Stomach (tissue), 9 donors: ENCODE data around the gene DKKL1. TPM values are rescaled to one million over a fixed set of nuclear protein-coding genes. Genes with fewer than 3 reads are reported as not detected.
A peak's percentile ranks its signal among the peaks of the same experiment; 100 is the strongest.
"Not testable (repeated sequence)": the region's sequence is repeated elsewhere in the genome, so short reads cannot be mapped to it uniquely, and the experiment has no call there.

Experiments used
- DNase-seq, 2 donors: peaks; one replicate each; pipeline versions ENCODE4 v3.0.0 to v3.0.0-alpha.2; 2013 to 2019
- H3K27ac ChIP-seq, 5 donors: fragments of 200-600 bp in 4 of 5; sonication (generic) in 4 of 5; one replicate each; pipeline ENCODE4 v1.5.1; 2013 to 2019; ENCODE audit warnings: mild to moderate bottlenecking in 1 of 5, moderate library complexity in 1 of 5
- H3K27me3 ChIP-seq, 3 donors: fragments of 200-600 bp; sonication (generic); one replicate each; pipeline ENCODE4 v1.5.1; 2017 to 2019; ENCODE audit warnings: mixed run types in 1 of 3
- H3K36me3 ChIP-seq, 4 donors: fragments of 200-600 bp; sonication (generic); 1 replicate in 3 of 4; 2 replicates in 1 of 4; pipeline ENCODE4 v1.5.1; 2016 to 2019
- H3K4me1 ChIP-seq, 4 donors: fragments of 200-600 bp; sonication (generic); one replicate each; pipeline ENCODE4 v1.5.1; 2016 to 2019
- H3K4me3 ChIP-seq, 4 donors: fragments of 200-600 bp; sonication (generic) in 3 of 4; one replicate each; pipeline ENCODE4 v1.5.1; 2016 to 2019; ENCODE audit warnings: mild to moderate bottlenecking in 1 of 4
- H3K9me3 ChIP-seq, 4 donors: fragments of 200-600 bp; sonication (generic); one replicate each; pipeline ENCODE4 v1.5.1; 2016 to 2019
- EP300 ChIP-seq: sonication (generic); formaldehyde crosslinking; IDR thresholded peaks from one replicate; pipeline ENCODE4 v1.6.1; 2017; ENCODE audit warnings: antibody characterized with exemption
- POLR2A ChIP-seq, 4 donors: fragments of 450-650 bp; IDR thresholded peaks; one replicate each; pipeline ENCODE4 v1.6.1; 2016; ENCODE audit warnings: antibody characterized with exemption in 4 of 4, control low read depth in 2 of 4, mild to moderate bottlenecking in 1 of 4, moderate library complexity in 1 of 4
- POLR2AphosphoS5 ChIP-seq, 3 donors: sonication (generic); formaldehyde crosslinking; IDR thresholded peaks; one replicate each; pipeline ENCODE4 v1.6.1; 2016; ENCODE audit warnings: antibody characterized with exemption in 3 of 3
- WGBS, 5 donors: extraction: QIAGEN DNeasy Blood & Tissue Kit in 3 of 5; methylation state at CpG; one replicate each; pipeline versions ENCODE4 v1.1.5 to v1.1.7; 2013 to 2018; 5-methylcytosine and 5-hydroxymethylcytosine counted together
- intact Hi-C: fragments of 100-400 bp; cut with DNase I; formaldehyde crosslinking; loops from one replicate; pipeline ENCODE4 v1.15.1; 2023; ENCODE audit warnings: low total_unique reads
- polyA plus RNA-seq, 3 donors: library from polyadenylated mRNA; stranded (reverse); fragments of 200-250 nt; gene quantifications; one replicate each; pipeline ENCODE4 v1.2.3, GENCODE V29; 2013
- total RNA-seq, 5 donors: library from RNA; depleted of rRNA; stranded (reverse); fragments of >200 nt; gene quantifications; one replicate each; pipeline versions ENCODE4 v1.1.0 to v1.2.3, GENCODE V29; 2014 to 2016
- TF ChIP-seq, protein P1 (sequence below), 7 experiments: fragments of 450-650 bp in 4 of 7; fragments of 200-600 bp in 3 of 7; sonication (generic) in 3 of 7; IDR thresholded peaks; one replicate each; pipeline ENCODE4 v1.5.1; 2016 to 2019; ENCODE audit warnings: antibody characterized with exemption in 7 of 7, control low read depth in 2 of 7, mild to moderate bottlenecking in 1 of 7
- donor health status: healthy with polysubstance abuse.
- donor health status: Bipolar disorder and iron deficiency.
- donor health status: healthy.

DKKL1 gene
- total and polyA plus RNA-seq, 8 donors = 0.35 TPM; not detected in 7

GRCh38 chr19:49328741-49329140, 34.9 kb upstream of the DKKL1 start:
- H3K4me3 ChIP-seq = no peak overlapping the region
- TF ChIP-seq, protein P1, sequence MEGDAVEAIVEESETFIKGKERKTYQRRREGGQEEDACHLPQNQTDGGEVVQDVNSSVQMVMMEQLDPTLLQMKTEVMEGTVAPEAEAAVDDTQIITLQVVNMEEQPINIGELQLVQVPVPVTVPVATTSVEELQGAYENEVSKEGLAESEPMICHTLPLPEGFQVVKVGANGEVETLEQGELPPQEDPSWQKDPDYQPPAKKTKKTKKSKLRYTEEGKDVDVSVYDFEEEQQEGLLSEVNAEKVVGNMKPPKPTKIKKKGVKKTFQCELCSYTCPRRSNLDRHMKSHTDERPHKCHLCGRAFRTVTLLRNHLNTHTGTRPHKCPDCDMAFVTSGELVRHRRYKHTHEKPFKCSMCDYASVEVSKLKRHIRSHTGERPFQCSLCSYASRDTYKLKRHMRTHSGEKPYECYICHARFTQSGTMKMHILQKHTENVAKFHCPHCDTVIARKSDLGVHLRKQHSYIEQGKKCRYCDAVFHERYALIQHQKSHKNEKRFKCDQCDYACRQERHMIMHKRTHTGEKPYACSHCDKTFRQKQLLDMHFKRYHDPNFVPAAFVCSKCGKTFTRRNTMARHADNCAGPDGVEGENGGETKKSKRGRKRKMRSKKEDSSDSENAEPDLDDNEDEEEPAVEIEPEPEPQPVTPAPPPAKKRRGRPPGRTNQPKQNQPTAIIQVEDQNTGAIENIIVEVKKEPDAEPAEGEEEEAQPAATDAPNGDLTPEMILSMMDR (IDR thresholded peaks at IDR 0.05) = no peak
- no peak for TF ChIP-seq POLR2AphosphoS5 (IDR thresholded peaks at IDR 0.05)
- TF ChIP-seq POLR2A (IDR thresholded peaks at IDR 0.05) = no peak
- TF ChIP-seq EP300 = no peak
- no peaks in the 10 kb centered on the region for H3K9me3 ChIP-seq
- H3K36me3 ChIP-seq = peaks cover 0 to 27% (median 11%) of the 10 kb centered on the region in 4 donors
- no peaks in the 10 kb centered on the region for H3K27me3 ChIP-seq
- intact Hi-C loops = no loop called here
- 77 to 95% (median 93%) methylated on average over 2 of the region's 2 CpGs for WGBS, 5 donors
- no peak overlapping the region for H3K27ac ChIP-seq
- no peak for DNase-seq
- H3K4me1 ChIP-seq = peaks cover 0 to 10% (median 0%) of the 10 kb centered on the region in 4 donors

DNA sequence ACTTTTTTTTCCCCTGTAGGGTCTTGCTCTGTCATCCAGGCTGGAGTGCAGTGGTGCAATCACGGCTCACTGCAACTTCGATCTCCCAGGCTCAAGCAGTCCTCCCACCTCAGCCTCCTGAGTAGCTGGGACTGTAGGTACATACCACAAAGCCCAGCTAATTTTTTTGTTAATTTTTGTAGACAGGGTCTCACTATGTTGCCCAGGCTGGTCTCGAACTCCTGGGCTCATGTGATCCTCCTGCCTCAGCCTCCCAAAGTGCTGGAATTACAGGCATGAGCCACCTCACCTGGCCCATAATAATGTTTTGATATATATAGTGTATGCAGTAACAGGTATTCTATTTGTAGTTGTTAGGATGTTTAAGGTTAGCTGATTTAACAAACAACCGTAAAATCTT, 32.5 kb upstream of the DKKL1 start:
- 94 to 98% (median 97%) methylated on average over 4 of the region's 4 CpGs for WGBS, 5 donors
- H3K36me3 ChIP-seq = peaks cover 0 to 27% (median 11%) of the 10 kb centered on the region in 4 donors
- DNase-seq = not testable (repeated sequence)

GRCh38 chr19:49331616-49332055, 32.0 kb upstream of the DKKL1 start:
- H3K27me3 ChIP-seq = no peaks in the 10 kb centered on the region
- H3K4me3 ChIP-seq = no peak overlapping the region
- DNase-seq = peak; percentile 34 to 69
- TF ChIP-seq POLR2AphosphoS5 (IDR thresholded peaks at IDR 0.05) = peak in 1 of 3 donors; percentile 30
- TF ChIP-seq, protein P1 (IDR thresholded peaks at IDR 0.05) = no peak
- peaks cover 0 to 30% (median 0%) of the 10 kb centered on the region in 4 donors for H3K4me1 ChIP-seq
- intact Hi-C loops = no loop called here
- no peaks in the 10 kb centered on the region for H3K9me3 ChIP-seq
- peaks cover 0 to 27% (median 11%) of the 10 kb centered on the region in 4 donors for H3K36me3 ChIP-seq
- no peak overlapping the region for H3K27ac ChIP-seq
- 51 to 65% (median 57%) methylated on average over 2 of the region's 2 CpGs for WGBS, 5 donors

More for the DNA sequence above, 32.5 kb upstream of the DKKL1 start:
- peaks cover 0 to 25% (median 0%) of the 10 kb centered on the region in 4 donors for H3K4me1 ChIP-seq
- H3K27me3 ChIP-seq, H3K9me3 ChIP-seq, H3K27ac ChIP-seq, intact Hi-C loops, H3K4me3 ChIP-seq: not testable (repeated sequence)

DNA sequence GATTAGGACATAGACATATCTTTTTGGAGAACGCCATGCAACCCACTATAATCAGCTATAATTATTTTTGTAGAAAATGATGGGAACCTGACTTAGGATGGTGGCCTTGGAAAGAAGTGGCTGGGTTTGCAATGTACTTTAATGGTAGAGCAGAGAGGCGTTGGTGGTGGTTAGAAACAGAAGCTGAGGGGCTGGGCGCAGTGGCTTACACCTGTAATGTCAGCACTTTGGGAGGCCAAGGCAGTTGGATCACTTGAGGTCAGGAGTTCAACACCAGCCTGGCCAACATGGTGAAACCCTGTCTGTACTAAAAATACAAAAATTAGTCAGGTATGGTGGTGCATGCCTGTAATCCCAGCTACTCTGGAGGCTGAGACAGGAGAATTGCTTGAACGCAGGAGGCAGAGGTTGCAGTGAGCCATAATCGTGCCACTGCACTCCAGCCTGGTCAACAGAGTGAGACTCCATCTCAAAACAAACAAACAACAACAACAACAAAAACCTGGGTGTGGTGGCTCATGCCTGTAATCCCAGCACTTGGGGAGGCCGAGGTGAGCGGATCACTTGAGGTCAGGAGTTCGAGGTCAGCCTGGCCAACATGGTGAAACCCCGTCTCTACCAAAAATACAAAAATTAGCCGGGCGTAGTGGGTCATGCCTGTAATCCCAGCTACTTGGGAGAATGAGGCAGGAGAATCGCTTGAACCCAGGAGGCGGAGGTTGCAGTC, 30.8 kb upstream of the DKKL1 start:
- H3K9me3 ChIP-seq, intact Hi-C loops, H3K4me3 ChIP-seq, DNase-seq, H3K27me3 ChIP-seq: not testable (repeated sequence)
- Histone ChIP-seq H3K36me3 (peaks cover 0 to 27% (median 11%) of the 10 kb centered on the region in 4 donors), H3K27ac (peak overlapping the region in 1 of 5 donors; percentile 77), H3K4me1 (peaks cover 1 to 39% (median 3%) of the 10 kb centered on the region in 4 donors)
- WGBS, 5 donors = 85 to 92% (median 90%) methylated on average over 13 of the region's 13 CpGs

DNA sequence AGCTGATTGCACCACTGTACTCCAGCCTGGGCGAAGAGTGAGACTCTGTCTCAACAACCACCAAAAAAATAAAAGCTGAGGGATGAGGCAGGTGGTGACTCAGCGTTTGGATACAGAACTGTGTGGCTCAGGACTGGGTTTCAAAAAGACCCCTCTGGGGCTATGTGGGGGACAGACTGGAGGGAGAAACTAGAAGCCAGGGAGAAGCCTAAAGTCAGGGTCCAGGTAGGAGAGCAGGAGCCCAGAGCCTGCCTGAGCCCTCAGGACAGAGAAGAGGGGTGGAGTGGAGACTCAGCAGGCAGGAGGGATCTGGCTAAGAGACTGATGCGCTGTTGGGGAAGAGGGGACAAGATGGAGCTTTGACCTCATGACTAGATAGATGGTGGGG, 30.3 kb upstream of the DKKL1 start:
- peak overlapping the region in 3 of 5 donors; percentile 24 to 77 (median 77) for H3K27ac ChIP-seq
- TF ChIP-seq POLR2AphosphoS5 (IDR thresholded peaks at IDR 0.05) (no peak), EP300 (no peak), POLR2A (IDR thresholded peaks at IDR 0.05) (no peak)
- TF ChIP-seq, protein P1 (IDR thresholded peaks at IDR 0.05) = no peak
- intact Hi-C loops = no loop called here
- H3K36me3 ChIP-seq = peaks cover 0 to 27% (median 11%) of the 10 kb centered on the region in 4 donors
- H3K9me3 ChIP-seq = no peaks in the 10 kb centered on the region
- DNase-seq = no peak
- peaks cover 7 to 45% (median 8%) of the 10 kb centered on the region in 4 donors for H3K4me1 ChIP-seq
- H3K27me3 ChIP-seq = no peaks in the 10 kb centered on the region
- no peak overlapping the region for H3K4me3 ChIP-seq
- 66 to 79% (median 67%) methylated on average over 3 of the region's 3 CpGs for WGBS, 5 donors
